HG03280 (cell line): ENCODE measurements around the gene TEAD1.

Experiments
- ATAC-seq: cut with Tn5 transposase; IDR thresholded peaks from one replicate; pipeline ENCODE4 v1.9.1; 2021; ENCODE audit warnings: mild to moderate bottlenecking, moderate library complexity; ENCODE audit not compliant: unreplicated experiment

The TEAD1 gene

GRCh38 chr11:12886508-12886907 is 212.3 kb downstream of the TEAD1 start:
- no peak for ATAC-seq

GRCh38 chr11:12888525-12889158 is 214.4 kb downstream of the TEAD1 start:
- peak; percentile 59 for ATAC-seq

GRCh38 chr11:12889243-12889642 is 215.0 kb downstream of the TEAD1 start:
- no peak for ATAC-seq

- ATAC-seq = no peak
Observed at GRCh38 chr11:12890476-12890875, 216.3 kb downstream of the TEAD1 start.

GRCh38 chr11:12893787-12894672 is 219.8 kb downstream of the TEAD1 start:
- ATAC-seq = no peak

GRCh38 chr11:12897390-12897789 is 223.2 kb downstream of the TEAD1 start:
- ATAC-seq = no peak

- ATAC-seq = no peak
Observed at GRCh38 chr11:12897867-12898266, 223.6 kb downstream of the TEAD1 start.

GRCh38 chr11:12900496-12900895 is 226.3 kb downstream of the TEAD1 start:
- no peak for ATAC-seq

- no peak for ATAC-seq
Observed at GRCh38 chr11:12901272-12901671, 227.1 kb downstream of the TEAD1 start.

- ATAC-seq = no peak
Observed at GRCh38 chr11:12901874-12902481, 227.8 kb downstream of the TEAD1 start.

- no peak for ATAC-seq
Observed at GRCh38 chr11:12902791-12903486, 228.7 kb downstream of the TEAD1 start.

- ATAC-seq = no peak
Observed at GRCh38 chr11:12905435-12905834, 231.2 kb downstream of the TEAD1 start.

GRCh38 chr11:12906501-12906900 is 232.3 kb downstream of the TEAD1 start:
- ATAC-seq = no peak

GRCh38 chr11:12909879-12910278 is 235.7 kb downstream of the TEAD1 start:
- ATAC-seq = no peak

- no peak for ATAC-seq
Observed at GRCh38 chr11:12914400-12914912, 240.2 kb downstream of the TEAD1 start.

GRCh38 chr11:12915093-12915492 is 240.9 kb downstream of the TEAD1 start:
- no peak for ATAC-seq

GRCh38 chr11:12917822-12918221 is 243.6 kb downstream of the TEAD1 start:
- ATAC-seq = no peak

GRCh38 chr11:12918667-12919066 is 244.4 kb downstream of the TEAD1 start:
- ATAC-seq = no peak

- ATAC-seq = no peak
Observed at GRCh38 chr11:12922418-12922817, 248.2 kb downstream of the TEAD1 start.

- ATAC-seq = no peak
Observed at GRCh38 chr11:12922980-12923507, 248.8 kb downstream of the TEAD1 start.

- ATAC-seq = no peak
Observed at GRCh38 chr11:12924650-12925049, 250.4 kb downstream of the TEAD1 start.
